HG02973 (cell line): ENCODE results near the gene DCTN2.
"Not testable (repeated sequence)": the region's sequence is repeated elsewhere in the genome, so short reads cannot be mapped to it uniquely, and the experiment has no call there.

Experiments
- ATAC-seq: cut with Tn5 transposase; IDR thresholded peaks from one replicate; pipeline ENCODE4 v1.9.1; 2021; ENCODE audit warnings: moderate library complexity; ENCODE audit not compliant: unreplicated experiment

Gene DCTN2

GRCh38 chr12:57577981-57578758 is 31.2 kb upstream of the DCTN2 start:
- no peak for ATAC-seq

GRCh38 chr12:57576613-57577160 is 29.7 kb upstream of the DCTN2 start:
- ATAC-seq: no peak

GRCh38 chr12:57575771-57576612 is 29.0 kb upstream of the DCTN2 start:
- no peak for ATAC-seq

GRCh38 chr12:57574795-57575194 is 27.8 kb upstream of the DCTN2 start:
- ATAC-seq: no peak

GRCh38 chr12:57571926-57572762 is 25.2 kb upstream of the DCTN2 start:
- no peak for ATAC-seq

- not testable (repeated sequence) for ATAC-seq
Observed at GRCh38 chr12:57570438-57570837, 23.4 kb upstream of the DCTN2 start.

GRCh38 chr12:57569858-57570257 is 22.9 kb upstream of the DCTN2 start:
- ATAC-seq: no peak

- no peak for ATAC-seq
Observed at GRCh38 chr12:57568838-57569237, 21.8 kb upstream of the DCTN2 start.

- ATAC-seq: no peak
Observed at GRCh38 chr12:57564178-57564740, 17.3 kb upstream of the DCTN2 start.

GRCh38 chr12:57563358-57563757 is 16.4 kb upstream of the DCTN2 start:
- ATAC-seq: no peak

GRCh38 chr12:57561117-57561516 is 14.1 kb upstream of the DCTN2 start:
- ATAC-seq: not testable (repeated sequence)

- no peak for ATAC-seq
Observed at GRCh38 chr12:57560516-57560915, 13.5 kb upstream of the DCTN2 start.

- no peak for ATAC-seq
Observed at GRCh38 chr12:57558864-57559263, 11.9 kb upstream of the DCTN2 start.

GRCh38 chr12:57554897-57555296 is 7.9 kb upstream of the DCTN2 start:
- ATAC-seq: no peak

- no peak for ATAC-seq
Observed at GRCh38 chr12:57554453-57554852, 7.5 kb upstream of the DCTN2 start.

- ATAC-seq: no peak
Observed at GRCh38 chr12:57553343-57554202, 6.6 kb upstream of the DCTN2 start.

- ATAC-seq: no peak
Observed at GRCh38 chr12:57552835-57553313, 5.9 kb upstream of the DCTN2 start.

GRCh38 chr12:57552306-57552651 is 5.3 kb upstream of the DCTN2 start:
- no peak for ATAC-seq

GRCh38 chr12:57551637-57552305 is 4.8 kb upstream of the DCTN2 start:
- ATAC-seq: no peak
